DOHH2 (cell line): ENCODE measurements around the gene METTL16.

Experiments
- EZH2phosphoT487 ChIP-seq: fragments of 200-600 bp; sonication (generic); IDR thresholded peaks from 2 replicates; pipeline ENCODE4 v1.6.1; 2017; ENCODE audit warnings: borderline replicate concordance, mild to moderate bottlenecking, antibody characterized with exemption, low read length, moderate library complexity, mixed read lengths
- TF ChIP-seq, protein P1 (sequence below): fragments of 200-600 bp; sonication (generic); IDR thresholded peaks from one replicate; pipeline ENCODE4 v1.5.1; 2014; ENCODE audit warnings: antibody characterized with exemption, mild to moderate bottlenecking, low read depth, low read length; ENCODE audit not compliant: poor library complexity, severe bottlenecking

DNA sequence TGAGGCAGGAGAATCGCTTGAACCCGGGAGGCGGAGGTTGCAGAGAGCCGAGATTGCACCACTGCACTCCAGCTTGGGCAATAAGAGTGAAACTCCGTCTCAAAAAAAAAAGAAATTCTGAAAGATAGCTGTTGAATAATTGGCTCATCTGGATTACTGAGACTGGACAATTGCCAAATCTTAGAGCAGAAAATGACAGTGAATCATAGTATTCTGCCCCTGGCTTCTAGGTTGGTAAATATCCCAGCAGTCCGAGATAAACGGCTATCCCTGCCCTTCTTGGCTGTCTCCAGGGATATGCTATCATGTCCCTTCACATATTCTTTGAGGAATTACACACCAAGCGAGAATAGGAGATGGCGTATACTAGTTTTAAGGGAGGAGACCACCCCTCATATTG is 35.5 kb upstream of the METTL16 start:
- TF ChIP-seq, protein P1, sequence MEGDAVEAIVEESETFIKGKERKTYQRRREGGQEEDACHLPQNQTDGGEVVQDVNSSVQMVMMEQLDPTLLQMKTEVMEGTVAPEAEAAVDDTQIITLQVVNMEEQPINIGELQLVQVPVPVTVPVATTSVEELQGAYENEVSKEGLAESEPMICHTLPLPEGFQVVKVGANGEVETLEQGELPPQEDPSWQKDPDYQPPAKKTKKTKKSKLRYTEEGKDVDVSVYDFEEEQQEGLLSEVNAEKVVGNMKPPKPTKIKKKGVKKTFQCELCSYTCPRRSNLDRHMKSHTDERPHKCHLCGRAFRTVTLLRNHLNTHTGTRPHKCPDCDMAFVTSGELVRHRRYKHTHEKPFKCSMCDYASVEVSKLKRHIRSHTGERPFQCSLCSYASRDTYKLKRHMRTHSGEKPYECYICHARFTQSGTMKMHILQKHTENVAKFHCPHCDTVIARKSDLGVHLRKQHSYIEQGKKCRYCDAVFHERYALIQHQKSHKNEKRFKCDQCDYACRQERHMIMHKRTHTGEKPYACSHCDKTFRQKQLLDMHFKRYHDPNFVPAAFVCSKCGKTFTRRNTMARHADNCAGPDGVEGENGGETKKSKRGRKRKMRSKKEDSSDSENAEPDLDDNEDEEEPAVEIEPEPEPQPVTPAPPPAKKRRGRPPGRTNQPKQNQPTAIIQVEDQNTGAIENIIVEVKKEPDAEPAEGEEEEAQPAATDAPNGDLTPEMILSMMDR: no peak
- no peak for TF ChIP-seq EZH2phosphoT487
